SK-N-MC (cell line): ENCODE measurements around the gene BID.

Experiments used
- EZH2 ChIP-seq: fragments of 200-600 bp; sonication (generic); IDR thresholded peaks from one replicate; pipeline ENCODE4 v1.6.1; 2017; ENCODE audit warnings: antibody characterized with exemption
- FOXP2 ChIP-seq: optimal IDR thresholded peaks from 2 replicates; pipeline ENCODE3; 2011; ENCODE audit warnings: mild to moderate bottlenecking, moderate library complexity; ENCODE audit not compliant: insufficient read depth; ENCODE audit errors: extremely low read length, control extremely low read depth
- POLR2AphosphoS5 ChIP-seq: IDR thresholded peaks from 2 replicates; pipeline ENCODE4 v1.6.1; 2012; ENCODE audit warnings: mild to moderate bottlenecking, low read depth, low read length, borderline replicate concordance

GRCh38 chr22:17792299-17792698 is 18.0 kb upstream of the BID start:
- TF ChIP-seq EZH2 (no peak), POLR2AphosphoS5 (no peak), FOXP2 (no peak)
